GM19468 (cell line): ENCODE results near the gene PLCB3.

Source experiments
- ATAC-seq: cut with Tn5 transposase; IDR thresholded peaks from one replicate; pipeline ENCODE4 v1.9.1; 2021; ENCODE audit warnings: mild to moderate bottlenecking, moderate library complexity, moderate number of reproducible peaks; ENCODE audit not compliant: unreplicated experiment; ENCODE audit errors: extremely low read depth

PLCB3 gene

GRCh38 chr11:64251016-64251752 lies at the start of gene PLCB3:
Gene PLCB3 (plus strand): TSS chr11:64251530. CDS start chr11:64251650, 120 bp downstream.
- ATAC-seq = no peak

GRCh38 chr11:64201543-64201942 lies 49.8 kb upstream of the PLCB3 start:
- ATAC-seq = no peak

DNA sequence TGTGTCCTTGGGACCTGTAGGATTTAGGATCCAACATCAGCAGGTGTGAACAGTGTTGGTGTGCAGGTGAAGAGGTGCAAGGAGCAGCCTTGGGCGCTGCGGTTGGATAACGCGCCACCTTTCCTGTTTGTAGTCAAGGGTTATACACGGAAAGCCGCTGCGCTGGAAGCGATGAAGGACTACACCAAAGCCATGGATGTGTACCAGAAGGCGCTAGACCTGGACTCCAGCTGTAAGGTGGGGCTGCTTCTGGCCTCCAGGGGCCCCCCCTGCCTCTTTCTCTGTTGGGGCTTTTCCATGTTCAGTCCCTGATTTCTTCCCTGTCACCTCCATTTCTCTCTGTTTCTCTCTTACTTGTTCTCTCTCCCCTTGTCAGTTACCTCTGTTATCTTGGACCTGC lies 48.3 kb upstream of the PLCB3 start:
- ATAC-seq = no peak

- no peak for ATAC-seq
These were observed 47.8 kb upstream of the PLCB3 start for GRCh38 chr11:64203421-64204079.

DNA sequence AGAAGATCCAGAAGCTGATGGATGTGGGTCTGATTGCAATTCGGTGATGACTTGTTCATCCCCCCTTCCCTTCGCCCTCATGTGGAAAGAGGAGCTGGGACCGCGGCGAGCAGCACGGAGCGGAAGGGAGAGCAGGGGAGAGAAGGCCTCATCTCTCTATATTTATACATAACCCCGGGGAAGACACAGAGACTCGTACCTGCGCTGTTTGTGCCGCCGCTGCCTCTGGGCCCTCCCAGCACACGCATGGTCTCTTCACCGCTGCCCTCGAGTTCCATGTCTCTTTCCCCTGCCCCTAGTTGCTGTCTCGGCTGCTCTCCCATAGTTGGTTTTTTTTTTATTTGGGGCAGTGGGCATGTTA lies 47.3 kb upstream of the PLCB3 start:
- ATAC-seq = no peak

GRCh38 chr11:64204464-64204989 lies 46.8 kb upstream of the PLCB3 start:
- no peak for ATAC-seq

DNA sequence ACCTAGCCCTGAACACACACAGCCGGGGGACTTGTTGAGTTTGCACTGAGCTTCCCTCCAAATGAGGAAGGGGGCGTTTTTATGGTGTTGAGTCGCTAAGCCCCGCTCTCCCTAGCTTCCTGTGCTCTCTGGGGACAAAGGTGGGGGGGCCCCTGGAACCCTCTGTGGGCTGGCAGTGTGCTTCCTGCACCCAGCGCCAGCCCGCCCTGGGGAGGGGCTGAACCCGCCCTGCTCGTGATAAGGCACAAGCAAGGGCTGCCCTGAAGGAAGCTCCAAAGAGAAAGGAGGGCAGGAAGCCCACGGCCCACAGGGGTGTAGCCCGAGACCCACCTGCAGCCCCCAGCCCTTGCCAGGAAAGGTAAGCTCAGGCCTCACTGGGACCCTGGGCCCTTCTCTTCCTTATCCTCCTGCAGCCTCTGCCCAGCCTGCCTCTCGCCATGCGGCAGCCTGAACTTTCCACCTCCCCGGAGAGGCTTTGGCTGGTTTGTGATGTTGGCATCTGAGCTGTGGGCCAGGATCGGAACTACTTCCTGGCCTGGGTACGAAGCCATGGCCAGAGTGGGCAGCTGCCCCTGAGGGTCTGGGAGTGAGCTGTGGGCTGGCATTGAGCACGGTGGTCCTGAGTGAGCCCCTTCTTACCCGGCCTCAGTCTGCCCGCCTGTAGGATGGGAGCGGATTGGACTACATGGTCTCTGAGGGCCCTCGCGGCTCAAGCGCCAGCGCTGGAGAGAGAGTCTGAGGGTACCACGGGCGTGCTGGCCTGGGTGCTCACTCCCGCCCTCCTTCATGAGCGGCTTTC lies 44.7 kb upstream of the PLCB3 start, which contains the start of gene FERMT3:
Gene FERMT3 (plus strand): TSS at position 265 of the 799 bp plus-strand sequence. CDS start 644 bp downstream, outside the sequence.
- no peak for ATAC-seq

- peak; percentile 70 for ATAC-seq
These were observed 43.9 kb upstream of the PLCB3 start for GRCh38 chr11:64207256-64208085.

GRCh38 chr11:64208086-64208795 lies 43.1 kb upstream of the PLCB3 start:
- no peak for ATAC-seq

DNA sequence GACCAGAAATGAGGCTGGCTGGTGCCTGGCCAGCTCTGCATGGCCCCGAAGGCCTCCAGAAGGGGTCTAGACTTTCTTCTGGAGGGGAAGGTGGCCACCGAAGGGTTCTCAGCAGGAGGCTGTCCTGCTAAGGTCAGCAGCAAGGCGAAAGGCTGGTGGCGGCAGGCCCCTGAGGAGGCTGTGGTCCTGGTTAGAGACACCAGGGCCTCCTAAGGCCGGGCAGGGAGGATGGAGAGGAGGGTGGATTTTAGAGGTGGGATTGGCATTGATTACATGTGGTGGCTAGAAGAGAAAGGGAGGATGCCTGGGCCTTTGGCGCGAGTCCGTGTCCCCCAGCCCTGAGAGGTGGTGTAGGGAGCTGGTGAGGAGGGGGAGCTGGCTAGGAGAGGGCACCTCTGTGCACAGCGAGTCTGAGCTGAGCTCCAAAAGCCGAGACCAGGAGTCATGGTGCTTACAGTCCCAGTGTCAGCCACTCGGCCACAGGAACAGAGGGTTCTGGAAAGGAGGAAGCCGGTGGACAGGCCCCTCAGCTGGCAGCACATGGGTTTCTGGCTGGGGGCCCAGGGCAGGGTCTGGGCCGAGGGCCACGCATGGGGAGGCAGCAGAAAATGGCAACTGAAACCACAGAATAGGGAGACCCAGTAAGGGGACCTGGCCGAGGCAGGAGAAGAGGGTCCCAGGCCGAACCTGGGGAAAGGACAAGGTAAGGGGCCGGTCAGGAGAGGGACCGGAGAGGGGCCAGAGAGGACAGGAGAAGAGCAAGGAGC lies 42.4 kb upstream of the PLCB3 start:
- ATAC-seq = no peak

DNA sequence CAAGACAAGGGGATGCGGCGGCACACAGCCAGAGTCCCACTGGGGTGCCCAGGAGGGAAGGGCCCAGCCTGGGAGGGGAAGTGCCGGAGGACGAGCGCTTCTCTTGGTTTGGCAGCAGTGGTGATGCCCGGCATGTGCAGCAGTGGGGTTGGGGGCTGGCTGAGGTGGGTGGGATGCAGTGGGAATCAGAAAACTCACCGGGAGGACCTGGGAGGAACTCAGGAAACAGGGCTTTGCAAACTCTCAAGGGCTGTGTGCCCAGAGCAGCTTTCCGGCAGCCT lies 41.8 kb upstream of the PLCB3 start:
- no peak for ATAC-seq

DNA sequence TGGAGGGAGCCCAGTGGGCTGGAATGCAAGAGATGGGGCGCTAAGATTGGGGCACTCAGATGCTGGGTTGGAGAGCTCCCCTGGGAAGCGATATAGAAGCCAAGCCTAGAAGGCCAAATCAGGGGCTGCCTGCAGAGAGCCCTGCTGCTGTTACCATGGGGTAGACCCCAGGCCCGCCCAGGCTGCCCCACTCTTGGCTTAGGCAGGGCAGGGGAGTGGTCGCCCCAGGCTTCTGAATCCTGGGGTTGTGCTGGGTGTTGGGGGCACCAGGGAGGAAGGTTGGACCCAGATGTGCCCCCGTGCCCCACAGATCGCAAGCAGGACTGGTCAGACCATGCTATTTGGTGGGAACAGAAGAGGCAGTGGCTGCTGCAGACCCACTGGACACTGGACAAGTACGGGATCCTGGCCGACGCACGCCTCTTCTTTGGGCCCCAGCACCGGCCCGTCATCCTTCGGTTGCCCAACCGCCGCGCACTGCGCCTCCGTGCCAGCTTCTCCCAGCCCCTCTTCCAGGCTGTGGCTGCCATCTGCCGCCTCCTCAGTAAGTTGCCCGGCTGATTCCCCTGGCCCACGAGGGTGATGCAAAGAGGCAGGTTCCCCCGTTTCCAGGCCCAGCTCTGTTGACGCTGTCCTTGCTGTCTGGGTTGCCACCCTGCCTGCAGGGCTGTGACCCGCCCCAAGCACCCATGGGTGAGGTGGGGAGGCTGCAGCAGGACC lies 40.9 kb upstream of the PLCB3 start:
- ATAC-seq = no peak

DNA sequence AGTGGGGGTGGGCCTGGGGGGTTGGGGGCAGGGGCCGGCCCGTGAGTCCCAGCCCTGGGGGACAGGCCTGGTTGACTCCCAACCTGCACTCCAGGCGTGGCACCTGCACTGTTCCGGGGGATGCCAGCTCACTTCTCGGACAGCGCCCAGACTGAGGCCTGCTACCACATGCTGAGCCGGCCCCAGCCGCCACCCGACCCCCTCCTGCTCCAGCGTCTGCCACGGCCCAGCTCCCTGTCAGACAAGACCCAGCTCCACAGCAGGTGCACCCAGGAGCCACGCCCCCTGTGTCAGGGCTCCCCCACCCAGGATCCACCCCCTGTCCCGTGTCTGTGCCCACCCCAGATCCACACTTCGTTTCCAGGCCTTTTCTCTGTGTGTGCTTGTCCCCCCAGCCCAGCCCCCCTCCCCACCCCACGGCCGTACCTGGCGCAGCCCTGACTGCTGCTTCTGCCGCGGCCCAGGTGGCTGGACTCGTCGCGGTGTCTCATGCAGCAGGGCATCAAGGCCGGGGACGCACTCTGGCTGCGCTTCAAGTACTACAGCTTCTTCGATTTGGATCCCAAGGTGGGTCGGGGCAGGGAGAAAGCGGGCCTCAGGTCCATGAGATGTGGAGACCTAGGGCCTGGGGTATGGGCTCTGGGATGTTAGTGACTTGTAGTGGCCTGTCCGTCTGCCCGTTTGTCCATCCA lies 40.0 kb upstream of the PLCB3 start:
- ATAC-seq = no peak

DNA sequence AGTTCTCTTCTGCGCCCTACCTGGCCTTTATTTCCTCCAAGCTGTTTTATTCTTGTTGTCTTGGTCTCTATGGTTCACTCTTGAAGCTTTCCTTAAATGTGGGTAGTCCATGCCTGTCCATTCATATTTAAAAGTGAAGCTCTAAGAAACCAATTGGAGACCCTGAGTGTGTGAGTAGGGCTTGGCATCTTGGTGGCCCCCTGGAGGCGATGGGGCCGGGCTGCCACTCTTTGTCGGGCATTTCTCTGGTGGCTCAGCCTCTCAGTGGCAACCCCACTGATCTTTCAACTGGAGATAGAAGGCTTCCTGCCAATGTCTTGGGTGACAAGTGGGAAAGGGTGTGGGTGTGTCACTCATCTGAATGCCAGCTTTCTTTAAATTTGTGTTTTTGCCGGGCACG lies 34.5 kb upstream of the PLCB3 start:
- ATAC-seq = no peak

- no peak for ATAC-seq
These were observed 32.5 kb upstream of the PLCB3 start for GRCh38 chr11:64218628-64219353.

GRCh38 chr11:64219354-64219684 lies 32.0 kb upstream of the PLCB3 start:
- ATAC-seq = no peak

DNA sequence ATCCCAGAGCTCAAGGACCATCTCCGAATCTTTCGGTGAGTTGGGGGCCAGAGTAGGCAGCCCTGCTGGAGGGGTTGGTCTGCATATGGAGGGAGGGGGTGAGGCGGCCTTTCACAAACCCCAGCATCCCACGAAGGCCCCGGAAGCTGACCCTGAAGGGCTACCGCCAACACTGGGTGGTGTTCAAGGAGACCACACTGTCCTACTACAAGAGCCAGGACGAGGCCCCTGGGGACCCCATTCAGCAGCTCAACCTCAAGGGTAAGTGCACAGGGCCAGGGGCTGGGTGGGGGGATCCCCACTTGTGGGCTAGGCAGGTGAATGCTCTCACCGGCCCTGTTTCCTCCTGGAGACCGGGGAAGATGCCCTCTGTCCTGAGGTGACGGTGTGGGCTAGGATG lies 31.6 kb upstream of the PLCB3 start:
- ATAC-seq = no peak
